Activated naive CD4-positive, alpha-beta T cell treated with anti-CD3 and anti-CD28 coated beads, Interleukin-2, amount 10 ng/mL, durations not matched to agents 7 days and 5 days (primary cell): ENCODE data around the gene FOLR3.
A peak's percentile ranks its signal among the peaks of the same experiment; 100 is the strongest.
"Not testable (repeated sequence)": the region's sequence is repeated elsewhere in the genome, so short reads cannot be mapped to it uniquely, and the experiment has no call there.

Experiments used
- CTCF ChIA-PET: fragments of 350-600 bp; sonication (Branson Sonifier 250); formaldehyde crosslinking; loops from one replicate; lab custom pipeline; 2021; ENCODE audit warnings: antibody characterized with exemption; lab: Charles Lee
- DNase-seq: peaks from one replicate; pipeline ENCODE4 v3.0.0-alpha.2; 2020
- H3K27ac Mint-ChIP-seq: one replicate; pipeline ENCODE4 v1.8.0; 2021; ENCODE audit warnings: mild to moderate bottlenecking, moderate library complexity, mixed read lengths
- H3K27me3 Mint-ChIP-seq: one replicate; pipeline ENCODE4 v1.8.0; 2021; ENCODE audit warnings: mild to moderate bottlenecking, mixed read lengths
- H3K36me3 Mint-ChIP-seq: one replicate; pipeline ENCODE4 v1.8.0; 2021; ENCODE audit warnings: mixed read lengths
- H3K4me1 Mint-ChIP-seq: one replicate; pipeline ENCODE4 v1.8.0; 2021; ENCODE audit warnings: mixed read lengths
- H3K4me3 Mint-ChIP-seq: one replicate; pipeline ENCODE4 v1.8.0; 2021; ENCODE audit warnings: mild to moderate bottlenecking, moderate library complexity, mixed read lengths
- H3K9me3 Mint-ChIP-seq: one replicate; pipeline ENCODE4 v1.8.0; 2021; ENCODE audit warnings: mixed read lengths

Gene FOLR3

DNA sequence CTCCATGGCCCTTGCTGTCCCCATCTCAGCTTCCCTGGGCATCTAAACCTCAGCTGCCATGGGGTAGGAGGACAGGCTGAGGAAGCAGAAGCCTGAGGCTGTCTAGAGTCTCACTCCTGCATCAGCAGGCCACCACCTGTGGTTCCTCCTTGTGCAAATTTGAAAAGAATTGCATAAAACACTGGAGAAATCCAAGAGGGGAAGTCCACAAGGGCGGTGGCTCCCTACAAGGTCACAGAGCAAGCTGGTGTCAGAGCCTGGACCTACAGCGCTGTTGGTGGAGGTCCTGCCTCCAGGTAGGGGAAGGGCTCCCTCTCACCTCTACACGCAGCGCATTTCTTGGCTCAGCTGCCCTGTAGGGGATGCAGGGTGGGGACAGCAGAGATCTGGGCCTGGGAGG, at the start of gene FOLR3:
Gene FOLR3, plus strand, starts transcription at position 253 of the 400 bp plus-strand sequence. CDS start 228 bp downstream, outside the sequence.
- CTCF ChIA-PET = interaction anchor here (1.4 kb wide), 1 partner anchor 9 kb away, joined by 3 read pairs; no protein-coding TSS in a partner anchor
- H3K27me3 Mint-ChIP-seq = peaks cover 26% of the 10 kb centered on the region
- not testable (repeated sequence) for H3K36me3 Mint-ChIP-seq, H3K9me3 Mint-ChIP-seq, H3K4me1 Mint-ChIP-seq, H3K4me3 Mint-ChIP-seq, H3K27ac Mint-ChIP-seq, DNase-seq

DNA sequence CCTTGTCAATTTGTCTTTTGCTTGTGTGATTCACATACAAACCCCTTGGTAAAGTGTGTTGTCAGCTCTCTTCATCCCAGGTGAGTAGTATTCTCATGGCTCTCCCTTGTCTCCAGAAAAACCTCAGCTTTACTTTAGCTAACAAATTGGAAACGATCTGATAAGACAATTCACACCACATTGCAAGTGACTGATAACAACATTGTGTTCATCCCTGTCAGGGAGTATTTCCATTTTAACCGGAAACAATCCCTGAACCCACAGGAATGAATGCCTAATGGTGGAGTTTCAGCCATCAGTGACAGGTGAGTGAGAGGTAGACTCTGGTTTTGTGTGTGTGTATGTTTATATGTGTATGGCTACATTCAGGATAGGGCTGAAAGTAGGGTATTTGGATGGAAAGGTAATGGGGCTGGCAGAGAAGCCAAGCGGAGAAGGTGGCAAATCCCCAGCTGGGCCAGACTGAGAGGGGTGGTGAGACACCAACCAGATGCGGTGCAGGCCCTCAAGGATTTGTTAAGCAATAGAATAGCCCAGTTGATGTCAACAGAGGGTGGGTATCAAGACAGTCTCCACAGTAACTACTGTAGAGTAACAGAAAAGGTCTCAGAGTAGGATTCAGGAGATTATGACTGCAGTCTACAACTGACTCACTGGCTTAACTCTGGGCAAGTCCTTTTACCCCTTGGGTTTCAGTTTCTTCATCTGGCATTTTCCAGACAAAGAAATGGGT, 47.3 kb upstream of the FOLR3 start:
- H3K27me3 Mint-ChIP-seq = no peaks in the 10 kb centered on the region
- peaks cover 13% of the 10 kb centered on the region for H3K4me1 Mint-ChIP-seq
- H3K9me3 Mint-ChIP-seq = no peaks in the 10 kb centered on the region
- H3K27ac Mint-ChIP-seq = no peak overlapping the region
- peak; percentile 1 for DNase-seq
- no peak overlapping the region for H3K4me3 Mint-ChIP-seq
- CTCF ChIA-PET = interaction anchor here (1.3 to 4.5 kb wide), 2 partner anchors 60 to 63 kb away, joined by 3 to 29 read pairs; no protein-coding TSS in a partner anchor
- peaks cover 25% of the 10 kb centered on the region for H3K36me3 Mint-ChIP-seq

DNA sequence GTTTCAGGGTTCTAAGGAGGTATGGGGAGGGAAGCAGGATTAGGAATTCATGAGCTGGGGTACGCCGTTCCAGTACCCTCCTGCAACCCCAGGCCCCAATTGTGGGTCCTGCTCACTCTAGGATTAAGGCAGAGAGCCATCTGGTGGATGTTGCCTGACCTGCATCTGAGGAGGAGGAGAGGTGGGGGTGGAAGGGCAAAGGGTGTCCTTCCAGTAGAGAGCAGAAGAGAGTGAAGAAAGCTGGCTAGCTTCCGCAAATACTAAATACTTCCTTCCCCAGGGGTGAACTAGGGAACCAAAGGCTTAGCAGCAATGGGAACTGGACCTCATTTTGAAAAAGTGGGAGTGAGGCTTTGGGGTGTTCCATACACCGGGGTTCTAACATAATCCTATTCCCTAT, 44.2 kb upstream of the FOLR3 start:
- H3K4me1 Mint-ChIP-seq = peaks cover 7% of the 10 kb centered on the region
- no peaks in the 10 kb centered on the region for H3K27me3 Mint-ChIP-seq
- DNase-seq = peak; percentile 82
- H3K9me3 Mint-ChIP-seq = no peaks in the 10 kb centered on the region
- H3K27ac Mint-ChIP-seq = peak overlapping the region; percentile 38
- no peak overlapping the region for H3K4me3 Mint-ChIP-seq
- CTCF ChIA-PET = interaction anchor here (0.7 to 6.8 kb wide), 26 partner anchors 9 to 339 kb away, joined by 3 to 156 read pairs (median 6); partner anchors contain the start of genes IL18BP, LAMTOR1 and LRRC51
- peaks cover 34% of the 10 kb centered on the region for H3K36me3 Mint-ChIP-seq

DNA sequence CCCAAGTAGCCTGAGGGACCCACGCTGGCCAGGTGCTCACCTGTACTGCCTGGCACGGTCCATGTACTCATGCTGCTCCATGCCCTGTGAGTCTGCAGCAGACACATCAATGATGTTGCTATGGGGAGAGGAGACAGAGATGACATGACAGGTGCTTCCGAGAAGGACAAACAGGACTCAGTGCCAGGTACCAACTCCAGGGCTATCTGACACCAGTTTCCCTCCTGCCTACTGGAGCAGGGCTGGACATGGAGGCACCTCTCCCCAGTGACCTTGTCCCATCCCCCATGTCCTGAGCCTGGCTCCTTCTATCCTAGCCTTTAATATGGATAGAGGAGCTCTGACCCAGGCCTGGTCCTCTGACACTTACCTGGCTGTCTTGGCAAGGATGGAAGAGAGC, 36.8 kb upstream of the FOLR3 start:
- H3K4me3 Mint-ChIP-seq = no peak overlapping the region
- no peak overlapping the region for H3K27ac Mint-ChIP-seq
- DNase-seq = no peak
- H3K36me3 Mint-ChIP-seq = peaks cover 53% of the 10 kb centered on the region
- peaks cover 34% of the 10 kb centered on the region for H3K4me1 Mint-ChIP-seq
- H3K9me3 Mint-ChIP-seq = no peaks in the 10 kb centered on the region
- no peaks in the 10 kb centered on the region for H3K27me3 Mint-ChIP-seq
- CTCF ChIA-PET = interaction anchor here (0.8 kb wide), 1 partner anchor 77 kb away, joined by 5 read pairs; no protein-coding TSS in a partner anchor

DNA sequence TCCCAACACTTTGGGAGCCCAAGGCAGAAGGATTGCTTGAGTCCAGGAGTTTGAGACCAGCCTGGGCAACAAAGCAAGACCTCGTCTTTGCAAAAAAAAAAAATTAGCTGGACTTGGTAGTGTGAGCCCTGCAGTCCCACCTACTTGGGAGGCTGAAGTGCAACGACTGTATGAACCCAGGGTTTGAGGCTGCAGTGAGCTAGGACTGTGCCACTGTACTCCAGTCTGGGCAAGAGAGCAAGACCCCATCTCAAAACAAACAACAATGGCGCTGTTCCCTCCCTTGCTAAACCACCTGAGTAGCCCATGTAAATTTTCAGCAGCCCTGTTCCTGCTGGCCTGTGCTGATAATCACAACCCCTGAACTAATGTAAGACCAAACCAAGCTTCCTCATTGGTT, 35.5 kb upstream of the FOLR3 start:
- Mint-ChIP-seq H3K36me3 (peaks cover 53% of the 10 kb centered on the region), H3K27me3 (no peaks in the 10 kb centered on the region), H3K27ac (no peak overlapping the region), H3K4me3 (no peak overlapping the region), H3K4me1 (peaks cover 41% of the 10 kb centered on the region), H3K9me3 (no peaks in the 10 kb centered on the region)
- CTCF ChIA-PET = interaction anchor here (0.7 to 4.2 kb wide), 4 partner anchors 9 to 75 kb away, joined by 4 to 29 read pairs (median 4); no protein-coding TSS in a partner anchor
- no peak for DNase-seq

DNA sequence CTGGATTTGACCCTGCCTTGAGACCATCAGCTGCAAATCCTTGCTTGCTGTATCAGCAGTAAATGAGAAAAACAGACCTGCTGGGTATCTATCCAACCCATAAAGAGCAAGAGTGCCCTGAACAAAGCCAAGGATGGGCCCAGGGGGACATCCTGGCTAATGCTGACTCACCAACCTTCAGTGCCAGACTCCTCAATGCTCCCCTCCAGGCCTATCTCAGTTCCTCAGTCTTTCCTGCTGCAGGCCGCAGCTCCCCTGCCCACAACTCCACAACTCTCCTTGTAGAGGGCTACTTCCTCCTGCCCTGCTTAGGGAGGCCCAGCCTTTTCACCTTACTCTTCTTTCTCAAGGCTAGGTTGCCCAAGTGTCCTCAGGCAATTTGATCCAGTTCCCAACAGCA, 35.1 kb upstream of the FOLR3 start:
- Mint-ChIP-seq H3K9me3 (no peaks in the 10 kb centered on the region), H3K27ac (peak overlapping the region; percentile 56), H3K4me3 (peak overlapping the region; percentile 30), H3K27me3 (no peaks in the 10 kb centered on the region), H3K4me1 (peaks cover 41% of the 10 kb centered on the region), H3K36me3 (peaks cover 49% of the 10 kb centered on the region)
- CTCF ChIA-PET = interaction anchor here (0.7 to 4.2 kb wide), 6 partner anchors 10 to 331 kb away, joined by 3 to 29 read pairs (median 4); no protein-coding TSS in a partner anchor
- DNase-seq = no peak

DNA sequence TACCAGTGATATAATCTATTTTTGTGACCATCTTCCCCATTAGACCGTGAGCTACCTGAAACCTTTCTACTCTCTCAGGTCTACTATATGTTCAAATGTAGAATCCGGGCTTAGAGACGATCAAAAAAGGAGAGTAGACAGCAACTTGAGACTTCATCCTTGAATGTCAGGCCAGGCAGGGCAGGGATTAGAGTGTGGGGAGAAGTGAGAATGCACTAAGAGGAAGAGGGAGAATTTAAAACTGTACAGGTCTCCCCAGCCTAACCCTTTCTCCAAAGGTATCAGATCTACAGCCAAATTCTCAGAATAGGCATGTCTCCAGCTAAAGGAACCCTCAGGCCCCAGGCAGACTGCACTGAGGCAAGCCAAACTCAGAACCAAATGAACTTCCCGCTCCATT, 33.4 kb upstream of the FOLR3 start:
- Mint-ChIP-seq H3K27me3 (no peaks in the 10 kb centered on the region), H3K9me3 (no peaks in the 10 kb centered on the region), H3K36me3 (peaks cover 46% of the 10 kb centered on the region), H3K4me1 (peaks cover 41% of the 10 kb centered on the region), H3K4me3 (peak overlapping the region; percentile 86), H3K27ac (peak overlapping the region; percentile 88)
- DNase-seq = no peak
- CTCF ChIA-PET = interaction anchor here (0.9 to 4.2 kb wide), 4 partner anchors 11 to 329 kb away, joined by 4 to 29 read pairs (median 6); no protein-coding TSS in a partner anchor

DNA sequence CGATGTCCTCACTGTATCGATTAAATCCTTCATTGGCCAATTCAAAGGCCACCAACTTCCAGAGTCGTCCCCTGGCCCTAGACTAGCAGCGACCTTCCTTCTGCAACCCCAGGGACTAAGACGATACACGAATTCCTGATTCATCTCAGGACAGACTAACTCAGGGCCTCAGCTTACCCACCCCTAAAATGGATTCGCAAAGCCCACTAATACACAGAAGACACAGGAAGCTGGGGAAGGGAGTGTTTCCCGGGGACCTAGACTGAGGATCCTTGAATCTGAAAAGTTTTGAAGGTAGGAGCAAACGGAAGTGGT, 32.9 kb upstream of the FOLR3 start:
- Mint-ChIP-seq H3K4me1 (peaks cover 41% of the 10 kb centered on the region), H3K36me3 (peaks cover 48% of the 10 kb centered on the region), H3K4me3 (peak overlapping the region; percentile 86), H3K9me3 (no peaks in the 10 kb centered on the region), H3K27me3 (no peaks in the 10 kb centered on the region), H3K27ac (peak overlapping the region; percentile 88)
- DNase-seq = no peak
- CTCF ChIA-PET = interaction anchor here (0.9 to 4.2 kb wide), 4 partner anchors 12 to 328 kb away, joined by 4 to 29 read pairs (median 6); no protein-coding TSS in a partner anchor

DNA sequence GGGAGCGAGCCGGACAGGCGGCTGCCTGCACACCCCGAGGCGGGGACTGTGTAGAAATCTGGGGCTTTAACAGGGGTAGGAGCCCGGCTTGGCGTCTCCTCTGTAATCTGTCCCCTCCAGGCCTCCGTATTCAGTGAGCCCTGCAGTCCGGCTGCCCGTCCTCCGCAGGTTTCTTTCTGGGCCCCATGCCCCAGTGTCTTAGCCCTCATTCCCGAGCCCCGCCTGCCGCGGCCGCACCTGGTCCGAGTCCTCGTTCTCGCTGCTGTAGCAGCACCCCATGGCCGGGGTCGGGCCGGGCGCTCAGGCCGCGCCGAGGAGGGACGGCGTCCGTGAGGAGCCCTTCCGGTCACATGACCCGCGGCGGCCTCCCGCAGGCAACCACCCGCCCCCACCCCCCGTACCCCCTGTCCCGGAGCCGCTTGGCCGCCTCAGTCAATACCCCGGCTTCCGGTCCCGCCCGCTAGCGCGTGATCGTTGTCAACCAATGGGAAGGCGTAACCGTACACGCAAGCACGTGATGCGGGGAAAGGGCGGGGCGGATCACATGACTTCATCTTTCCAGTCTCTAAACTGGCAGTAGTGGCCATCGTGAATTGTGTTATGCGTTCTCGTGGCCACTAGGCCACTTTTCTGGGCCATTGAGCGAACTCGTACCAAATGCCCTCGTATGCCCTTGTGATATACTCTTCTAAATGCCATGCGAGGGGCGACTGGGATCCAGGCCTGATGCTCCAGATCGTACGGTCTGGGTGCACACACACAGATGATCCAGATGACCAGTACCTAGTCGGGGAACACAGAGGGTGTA, 32.4 kb upstream of the FOLR3 start, which contains the start of gene LAMTOR1:
Gene LAMTOR1, minus strand, starts transcription at position 352 of the 808 bp plus-strand sequence. Its CDS starts 73 bp downstream, at position 279.
- Mint-ChIP-seq H3K36me3 (peaks cover 46% of the 10 kb centered on the region), H3K9me3 (no peaks in the 10 kb centered on the region), H3K27ac (peak within 1 kb of the TSS; percentile 88), H3K4me1 (peaks cover 41% of the 10 kb centered on the region), H3K27me3 (no peaks in the 10 kb centered on the region), H3K4me3 (peak within 1 kb of the TSS; percentile 86)
- peak; percentile 99 for DNase-seq
- CTCF ChIA-PET = interaction anchor here (0.8 to 4.2 kb wide), 3 partner anchors 12 to 78 kb away, joined by 3 to 29 read pairs (median 4); no protein-coding TSS in a partner anchor

DNA sequence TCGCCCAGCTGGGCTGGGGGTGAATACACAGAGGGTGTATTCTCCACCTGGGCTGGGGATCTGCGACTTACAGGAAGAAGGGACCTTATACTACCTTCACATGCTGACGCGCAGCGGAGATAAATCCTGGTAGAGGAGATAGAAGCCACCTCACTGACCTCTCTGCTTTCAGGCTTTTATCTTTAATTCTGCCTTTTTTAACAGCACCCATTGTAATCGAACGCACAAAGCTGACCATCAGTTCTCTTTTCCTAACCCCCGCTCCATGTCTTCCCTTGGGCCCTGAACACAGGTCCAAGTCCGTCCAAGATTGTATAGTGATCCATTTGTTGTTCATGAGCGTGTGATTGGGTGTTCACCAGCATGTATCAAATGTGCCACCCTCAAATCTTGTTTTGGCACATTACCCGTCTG, 31.8 kb upstream of the FOLR3 start:
- Mint-ChIP-seq H3K27ac (peak overlapping the region; percentile 88), H3K9me3 (no peaks in the 10 kb centered on the region), H3K27me3 (no peaks in the 10 kb centered on the region), H3K4me1 (peaks cover 41% of the 10 kb centered on the region), H3K4me3 (peak overlapping the region; percentile 86), H3K36me3 (peaks cover 43% of the 10 kb centered on the region)
- CTCF ChIA-PET = interaction anchor here (0.8 kb wide), 1 partner anchor 40 kb away, joined by 3 read pairs; no protein-coding TSS in a partner anchor
- DNase-seq = no peak

DNA sequence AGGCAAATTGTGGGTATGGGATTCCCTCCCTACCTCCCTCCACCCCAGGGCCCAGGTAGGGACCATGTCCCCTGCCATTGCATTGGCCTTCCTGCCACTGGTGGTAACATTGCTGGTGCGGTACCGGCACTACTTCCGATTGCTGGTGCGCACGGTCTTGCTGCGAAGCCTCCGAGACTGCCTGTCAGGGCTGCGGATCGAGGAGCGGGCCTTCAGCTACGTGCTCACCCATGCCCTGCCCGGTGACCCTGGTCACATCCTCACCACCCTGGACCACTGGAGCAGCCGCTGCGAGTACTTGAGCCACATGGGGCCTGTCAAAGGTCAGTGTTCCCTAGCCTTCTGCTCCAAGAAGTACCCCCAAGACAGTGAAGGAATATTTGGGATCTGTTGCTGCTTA, 29.6 kb upstream of the FOLR3 start, which contains the start of gene TOMT:
Gene TOMT, plus strand, starts transcription at position 37 of the 400 bp plus-strand sequence. Its CDS starts 28 bp downstream, at position 65.
- H3K27ac Mint-ChIP-seq = peak within 1 kb of the TSS; percentile 43
- H3K36me3 Mint-ChIP-seq = peaks cover 40% of the 10 kb centered on the region
- H3K4me1 Mint-ChIP-seq = peaks cover 31% of the 10 kb centered on the region
- CTCF ChIA-PET = interaction anchor here (0.7 kb wide), 1 partner anchor 39 kb away, joined by 3 read pairs; no protein-coding TSS in a partner anchor
- H3K4me3 Mint-ChIP-seq = no peak within 1 kb of the TSS
- H3K9me3 Mint-ChIP-seq = no peaks in the 10 kb centered on the region
- DNase-seq = no peak
- no peaks in the 10 kb centered on the region for H3K27me3 Mint-ChIP-seq

DNA sequence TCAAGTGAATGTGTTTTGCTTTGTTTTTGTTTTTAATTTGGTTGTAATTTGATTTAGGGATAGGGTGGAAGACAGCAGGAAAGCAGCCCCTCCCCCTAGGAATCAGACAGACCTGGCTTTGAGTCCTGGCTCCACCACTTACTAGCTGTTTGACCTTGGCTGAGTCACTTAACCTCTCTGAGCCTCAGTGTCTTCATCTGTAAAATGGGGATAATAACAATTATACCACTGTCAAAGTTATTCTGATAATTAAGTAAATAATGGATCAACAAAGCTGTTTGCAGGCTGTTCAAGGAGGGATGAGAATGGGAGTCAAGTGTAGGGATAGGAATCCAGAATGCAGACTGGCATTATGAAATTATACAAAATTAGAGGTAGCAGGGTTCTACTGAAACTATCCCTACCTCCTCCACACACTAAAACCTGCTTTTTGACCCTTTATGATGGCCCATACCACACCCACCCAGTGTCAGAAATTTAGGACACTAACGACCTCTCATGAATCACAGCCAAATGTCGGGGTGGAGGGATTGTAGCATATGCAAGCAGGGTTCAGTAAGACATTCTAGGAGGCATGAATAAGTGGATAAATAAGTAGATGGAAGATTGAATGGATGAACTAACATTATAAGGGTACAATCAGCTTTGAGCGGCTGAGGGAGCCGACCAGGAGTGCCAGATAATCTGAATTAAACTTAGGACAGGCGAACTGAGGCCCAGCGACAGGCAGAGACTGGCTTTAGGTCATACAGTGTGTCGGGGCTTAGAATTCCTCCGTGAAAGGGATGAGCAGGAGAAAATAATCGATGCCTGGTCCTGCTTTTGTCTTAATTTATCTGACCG, 24.0 kb upstream of the FOLR3 start:
- no peak for DNase-seq
- no peaks in the 10 kb centered on the region for H3K27me3 Mint-ChIP-seq
- peak overlapping the region; percentile 90 for H3K4me3 Mint-ChIP-seq
- peaks cover 24% of the 10 kb centered on the region for H3K4me1 Mint-ChIP-seq
- H3K9me3 Mint-ChIP-seq = no peaks in the 10 kb centered on the region
- H3K27ac Mint-ChIP-seq = peak overlapping the region; percentile 99
- CTCF ChIA-PET = interaction anchor here (1.0 to 1.2 kb wide), 3 partner anchors 32 to 86 kb away, joined by 3 read pairs; no protein-coding TSS in a partner anchor
- H3K36me3 Mint-ChIP-seq = peaks cover 23% of the 10 kb centered on the region
